HUES64 (cell line): ENCODE data around the gene PCMTD2. TPM values are rescaled to one million over a fixed set of nuclear protein-coding genes. Genes with fewer than 3 reads are reported as not detected.

Experiments
- H3K27ac ChIP-seq: 2 replicates; pipeline ENCODE4 v1.7.0; 2013; ENCODE audit warnings: low read depth, low read length, inconsistent platforms
- H3K27me3 ChIP-seq: 2 replicates; pipeline ENCODE4 v1.6.1; 2013; ENCODE audit warnings: mild to moderate bottlenecking, low read length; ENCODE audit not compliant: insufficient read depth
- H3K36me3 ChIP-seq: 2 replicates; pipeline ENCODE4 v1.6.1; 2013; ENCODE audit warnings: mild to moderate bottlenecking, low read length; ENCODE audit not compliant: insufficient read depth
- H3K4me1 ChIP-seq: 2 replicates; pipeline ENCODE4 v1.6.1; 2013; ENCODE audit warnings: mild to moderate bottlenecking, low read length, moderate library complexity; ENCODE audit not compliant: insufficient read depth
- H3K4me3 ChIP-seq: 2 replicates; pipeline ENCODE4 v1.5.1; 2013; ENCODE audit warnings: mild to moderate bottlenecking, low read length, moderate library complexity
- H3K9ac ChIP-seq: 2 replicates; pipeline ENCODE4 v1.6.1; 2013; ENCODE audit warnings: mild to moderate bottlenecking, low read depth, low read length
- H3K9me3 ChIP-seq: 2 replicates; pipeline ENCODE4 v1.6.1; 2013; ENCODE audit warnings: low read depth, low read length; ENCODE audit not compliant: insufficient read depth
- WGBS: fragments of 150-250, 120-280 bp; methylation state at CpG from one replicate; pipeline ENCODE4 v1.1.7; 2013; ENCODE audit warnings: missing lambda C conversion rate; 5-methylcytosine and 5-hydroxymethylcytosine counted together
- polyA plus RNA-seq, 2 experiments: library from polyadenylated mRNA; stranded (reverse); fragments of 50-300 nt; gene quantifications; one replicate each; pipeline ENCODE4 v1.2.3, GENCODE V29; 2013

PCMTD2 gene
- 29.9 TPM for polyA plus RNA-seq (2013, experiment 1 of 2)
- polyA plus RNA-seq (2013, experiment 2 of 2) = 33.2 TPM

- H3K9me3 ChIP-seq = no peaks in the 10 kb centered on the region
- peaks cover 9% of the 10 kb centered on the region for H3K27me3 ChIP-seq
- peak within 1 kb of the TSS; percentile 93 for H3K4me3 ChIP-seq
- H3K4me1 ChIP-seq = peaks cover 19% of the 10 kb centered on the region
- peak within 1 kb of the TSS; percentile 69 for H3K27ac ChIP-seq
- H3K36me3 ChIP-seq = no peaks in the 10 kb centered on the region
- WGBS = under 1% methylated on average over 96 of the region's 96 CpGs
- peak within 1 kb of the TSS; percentile 85 for H3K9ac ChIP-seq
These were observed at the start of gene PCMTD2 for GRCh38 chr20:64255361-64256281. Gene PCMTD2, plus strand, starts transcription at chr20:64255748. Its CDS starts 4,218 bp downstream, at chr20:64259966.

GRCh38 chr20:64206614-64207013 lies 48.9 kb upstream of the PCMTD2 start:
- H3K27me3 ChIP-seq = no peaks in the 10 kb centered on the region

GRCh38 chr20:64207641-64208590 lies 47.6 kb upstream of the PCMTD2 start:
- Histone ChIP-seq H3K27ac (no peak overlapping the region), H3K27me3 (no peaks in the 10 kb centered on the region), H3K4me1 (no peaks in the 10 kb centered on the region), H3K9me3 (no peaks in the 10 kb centered on the region), H3K36me3 (no peaks in the 10 kb centered on the region), H3K4me3 (no peak overlapping the region), H3K9ac (no peak overlapping the region)
- WGBS = 92% methylated on average over 25 of the region's 25 CpGs

More at GRCh38 chr20:64206614-64207013, 48.9 kb upstream of the PCMTD2 start:
- H3K4me3 ChIP-seq = no peak overlapping the region
- WGBS = 92% methylated on average over 8 of the region's 8 CpGs
- no peaks in the 10 kb centered on the region for H3K9me3 ChIP-seq
- H3K36me3 ChIP-seq = no peaks in the 10 kb centered on the region
- H3K27ac ChIP-seq = no peak overlapping the region
- H3K4me1 ChIP-seq = no peaks in the 10 kb centered on the region
- H3K9ac ChIP-seq = no peak overlapping the region

GRCh38 chr20:64209148-64209547 lies 46.4 kb upstream of the PCMTD2 start:
- Histone ChIP-seq H3K4me3 (no peak overlapping the region), H3K36me3 (no peaks in the 10 kb centered on the region), H3K27ac (no peak overlapping the region), H3K4me1 (no peaks in the 10 kb centered on the region), H3K9ac (no peak overlapping the region), H3K9me3 (no peaks in the 10 kb centered on the region), H3K27me3 (no peaks in the 10 kb centered on the region)
- WGBS = 93% methylated on average over 7 of the region's 7 CpGs

GRCh38 chr20:64210656-64211369 lies 44.7 kb upstream of the PCMTD2 start:
- Histone ChIP-seq H3K27me3 (no peaks in the 10 kb centered on the region), H3K36me3 (no peaks in the 10 kb centered on the region), H3K27ac (no peak overlapping the region), H3K4me1 (no peaks in the 10 kb centered on the region), H3K9ac (no peak overlapping the region), H3K4me3 (no peak overlapping the region), H3K9me3 (no peaks in the 10 kb centered on the region)
- 91% methylated on average over 15 of the region's 15 CpGs for WGBS

- Histone ChIP-seq H3K27ac (no peak overlapping the region), H3K36me3 (no peaks in the 10 kb centered on the region), H3K4me1 (no peaks in the 10 kb centered on the region), H3K9me3 (no peaks in the 10 kb centered on the region), H3K9ac (no peak overlapping the region), H3K4me3 (no peak overlapping the region), H3K27me3 (no peaks in the 10 kb centered on the region)
- WGBS = 89% methylated on average over 16 of the region's 21 CpGs
These were observed 43.5 kb upstream of the PCMTD2 start for GRCh38 chr20:64211874-64212658.

- no peak overlapping the region for H3K9ac ChIP-seq
- WGBS = 87% methylated on average over 7 of the region's 7 CpGs
- no peak overlapping the region for H3K27ac ChIP-seq
- no peaks in the 10 kb centered on the region for H3K27me3 ChIP-seq
- H3K4me1 ChIP-seq = no peaks in the 10 kb centered on the region
- H3K36me3 ChIP-seq = no peaks in the 10 kb centered on the region
- no peaks in the 10 kb centered on the region for H3K9me3 ChIP-seq
- H3K4me3 ChIP-seq = no peak overlapping the region
These were observed 42.8 kb upstream of the PCMTD2 start for GRCh38 chr20:64212755-64213154.

- no peak overlapping the region for H3K4me3 ChIP-seq
- H3K27me3 ChIP-seq = no peaks in the 10 kb centered on the region
- H3K4me1 ChIP-seq = no peaks in the 10 kb centered on the region
- no peak overlapping the region for H3K9ac ChIP-seq
- no peaks in the 10 kb centered on the region for H3K36me3 ChIP-seq
- 95% methylated on average over 10 of the region's 10 CpGs for WGBS
- no peaks in the 10 kb centered on the region for H3K9me3 ChIP-seq
- H3K27ac ChIP-seq = no peak overlapping the region
These were observed 41.4 kb upstream of the PCMTD2 start for GRCh38 chr20:64214113-64214512.

GRCh38 chr20:64214952-64215351 lies 40.6 kb upstream of the PCMTD2 start:
- no peak overlapping the region for H3K9ac ChIP-seq

GRCh38 chr20:64216036-64216435 lies 39.5 kb upstream of the PCMTD2 start:
- H3K4me3 ChIP-seq = no peak overlapping the region

More at GRCh38 chr20:64214952-64215351, 40.6 kb upstream of the PCMTD2 start:
- Histone ChIP-seq H3K4me3 (no peak overlapping the region), H3K27ac (no peak overlapping the region), H3K4me1 (no peaks in the 10 kb centered on the region), H3K27me3 (no peaks in the 10 kb centered on the region), H3K36me3 (no peaks in the 10 kb centered on the region), H3K9me3 (no peaks in the 10 kb centered on the region)
- WGBS = 70% methylated on average over 6 of the region's 6 CpGs

More at GRCh38 chr20:64216036-64216435, 39.5 kb upstream of the PCMTD2 start:
- no peaks in the 10 kb centered on the region for H3K36me3 ChIP-seq
- 96% methylated on average over 3 of the region's 3 CpGs for whole genome bisulfite sequencing
- H3K9ac ChIP-seq = no peak overlapping the region
- no peaks in the 10 kb centered on the region for H3K27me3 ChIP-seq
- H3K9me3 ChIP-seq = no peaks in the 10 kb centered on the region
- no peaks in the 10 kb centered on the region for H3K4me1 ChIP-seq
- H3K27ac ChIP-seq = no peak overlapping the region
